ENCODE results near the gene GALNT2.

GALNT2 gene

DNA sequence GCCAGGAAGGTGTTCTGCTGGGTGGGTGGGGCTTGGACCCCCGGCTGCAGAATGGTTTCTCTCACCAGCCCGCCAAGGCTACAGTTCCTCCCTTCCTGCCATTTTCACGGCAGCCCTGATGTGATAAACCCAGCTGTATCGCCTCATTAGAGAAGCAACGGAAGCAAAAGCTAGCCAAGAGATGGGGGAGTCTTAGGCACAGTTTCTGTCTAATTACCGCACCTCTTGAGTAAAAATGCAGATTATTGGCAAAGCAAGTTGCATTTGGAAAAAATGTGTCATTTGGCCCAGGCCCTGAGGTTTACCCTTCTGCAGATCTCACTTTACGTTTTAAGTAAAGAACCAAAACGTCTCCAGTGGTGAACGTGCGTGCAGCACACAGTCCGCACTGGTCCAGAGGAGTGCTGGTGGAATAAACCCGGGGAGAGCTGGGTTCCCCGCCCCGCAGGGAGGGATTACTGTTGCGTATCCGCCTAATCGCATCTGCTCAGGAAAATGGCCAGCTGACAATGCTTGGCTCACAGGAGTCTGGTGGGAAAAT lies 109.9 kb downstream of the GALNT2 start:
- H3K4me3 ChIP-seq (ENCODE audit: low read depth, low read length) = peak overlapping the region; percentile 40
- DNase-seq = peak; percentile 95
- H3K27me3 ChIP-seq (ENCODE audit: insufficient read depth, low read depth, severe bottlenecking) = no peaks in the 10 kb centered on the region
- H3K9me3 ChIP-seq (ENCODE audit: severe bottlenecking) = no peaks in the 10 kb centered on the region
- peaks cover 10% of the 10 kb centered on the region for H3K36me3 ChIP-seq
- peak overlapping the region; percentile 39 for H3K27ac ChIP-seq
- TF ChIP-seq, protein P1, sequence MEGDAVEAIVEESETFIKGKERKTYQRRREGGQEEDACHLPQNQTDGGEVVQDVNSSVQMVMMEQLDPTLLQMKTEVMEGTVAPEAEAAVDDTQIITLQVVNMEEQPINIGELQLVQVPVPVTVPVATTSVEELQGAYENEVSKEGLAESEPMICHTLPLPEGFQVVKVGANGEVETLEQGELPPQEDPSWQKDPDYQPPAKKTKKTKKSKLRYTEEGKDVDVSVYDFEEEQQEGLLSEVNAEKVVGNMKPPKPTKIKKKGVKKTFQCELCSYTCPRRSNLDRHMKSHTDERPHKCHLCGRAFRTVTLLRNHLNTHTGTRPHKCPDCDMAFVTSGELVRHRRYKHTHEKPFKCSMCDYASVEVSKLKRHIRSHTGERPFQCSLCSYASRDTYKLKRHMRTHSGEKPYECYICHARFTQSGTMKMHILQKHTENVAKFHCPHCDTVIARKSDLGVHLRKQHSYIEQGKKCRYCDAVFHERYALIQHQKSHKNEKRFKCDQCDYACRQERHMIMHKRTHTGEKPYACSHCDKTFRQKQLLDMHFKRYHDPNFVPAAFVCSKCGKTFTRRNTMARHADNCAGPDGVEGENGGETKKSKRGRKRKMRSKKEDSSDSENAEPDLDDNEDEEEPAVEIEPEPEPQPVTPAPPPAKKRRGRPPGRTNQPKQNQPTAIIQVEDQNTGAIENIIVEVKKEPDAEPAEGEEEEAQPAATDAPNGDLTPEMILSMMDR (IDR thresholded peaks at IDR 0.05; ENCODE audit: low read depth, low read length) = no peak

GRCh38 chr1:230179249-230179648 lies 112.2 kb downstream of the GALNT2 start:
- H3K27ac ChIP-seq = no peak overlapping the region
- no peaks in the 10 kb centered on the region for H3K9me3 ChIP-seq (ENCODE audit: severe bottlenecking)
- TF ChIP-seq, protein P1 (IDR thresholded peaks at IDR 0.05; ENCODE audit: low read depth, low read length) = no peak
- DNase-seq = no peak
- no peaks in the 10 kb centered on the region for H3K27me3 ChIP-seq (ENCODE audit: insufficient read depth, low read depth, severe bottlenecking)
- H3K4me3 ChIP-seq (ENCODE audit: low read depth, low read length) = no peak overlapping the region
- H3K36me3 ChIP-seq = peaks cover 10% of the 10 kb centered on the region

- no peaks in the 10 kb centered on the region for H3K9me3 ChIP-seq (ENCODE audit: severe bottlenecking)
- H3K36me3 ChIP-seq = peaks cover 9% of the 10 kb centered on the region
- no peak overlapping the region for H3K4me3 ChIP-seq (ENCODE audit: low read depth, low read length)
- DNase-seq = no peak
- no peaks in the 10 kb centered on the region for H3K27me3 ChIP-seq (ENCODE audit: insufficient read depth, low read depth, severe bottlenecking)
- TF ChIP-seq, protein P1 (IDR thresholded peaks at IDR 0.05; ENCODE audit: low read depth, low read length) = no peak
- H3K27ac ChIP-seq = no peak overlapping the region
These were observed 118.3 kb downstream of the GALNT2 start for GRCh38 chr1:230185076-230186001.

DNA sequence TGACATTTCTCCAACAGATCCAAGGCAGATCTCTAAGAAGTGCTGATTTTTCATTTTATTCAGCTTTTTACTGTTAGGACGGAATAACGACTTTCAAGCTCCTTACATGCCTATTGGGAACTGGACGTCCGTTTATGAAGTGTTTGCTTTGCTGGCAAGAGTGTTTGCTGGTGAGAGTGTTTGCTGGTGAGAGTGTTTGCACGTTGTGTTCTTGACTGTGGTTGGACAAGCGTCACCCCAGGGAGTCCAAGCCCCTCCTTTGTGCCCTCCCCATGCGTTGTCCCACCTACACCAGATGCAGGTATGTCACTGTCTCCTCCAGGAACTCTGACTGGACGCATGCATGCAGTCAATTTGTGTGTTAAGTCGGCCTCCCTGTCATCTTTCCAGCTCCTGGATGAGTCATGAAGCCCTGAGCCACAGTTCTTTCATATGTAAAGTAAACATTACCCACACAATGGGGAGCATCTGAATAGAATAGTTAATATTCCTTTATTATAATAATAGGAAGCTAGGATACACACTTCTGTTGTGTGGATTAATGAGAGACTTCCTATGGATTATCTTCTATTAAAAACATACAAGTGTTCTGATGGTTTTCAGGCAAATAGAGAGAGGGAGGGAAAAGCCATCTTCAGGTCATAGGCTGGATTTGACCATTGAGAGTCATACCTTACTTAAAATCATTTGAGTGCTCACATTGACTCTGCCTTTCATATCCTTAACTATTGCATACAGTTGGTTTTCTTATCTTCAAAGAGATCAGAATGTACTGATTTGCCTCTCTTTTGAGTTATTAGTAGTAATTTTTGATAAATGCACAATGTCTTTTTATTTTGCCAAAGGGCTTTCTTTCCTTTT lies 119.2 kb downstream of the GALNT2 start:
- H3K27me3 ChIP-seq (ENCODE audit: insufficient read depth, low read depth, severe bottlenecking) = no peaks in the 10 kb centered on the region
- TF ChIP-seq, protein P1 (IDR thresholded peaks at IDR 0.05; ENCODE audit: low read depth, low read length) = no peak
- no peak overlapping the region for H3K4me3 ChIP-seq (ENCODE audit: low read depth, low read length)
- no peak for DNase-seq
- H3K27ac ChIP-seq = no peak overlapping the region
- peaks cover 9% of the 10 kb centered on the region for H3K36me3 ChIP-seq
- no peaks in the 10 kb centered on the region for H3K9me3 ChIP-seq (ENCODE audit: severe bottlenecking)

- peaks cover 9% of the 10 kb centered on the region for H3K36me3 ChIP-seq
- no peak overlapping the region for H3K27ac ChIP-seq
- DNase-seq = no peak
- H3K9me3 ChIP-seq (ENCODE audit: severe bottlenecking) = no peaks in the 10 kb centered on the region
- no peak overlapping the region for H3K4me3 ChIP-seq (ENCODE audit: low read depth, low read length)
- no peaks in the 10 kb centered on the region for H3K27me3 ChIP-seq (ENCODE audit: insufficient read depth, low read depth, severe bottlenecking)
- TF ChIP-seq, protein P1 (IDR thresholded peaks at IDR 0.05; ENCODE audit: low read depth, low read length) = no peak
These were observed 119.8 kb downstream of the GALNT2 start for GRCh38 chr1:230186874-230187273.
